CD14-positive monocyte (primary cell): ENCODE measurements around the gene ACSS3. TPM values are rescaled to one million over a fixed set of nuclear protein-coding genes. Genes with fewer than 3 reads are reported as not detected.

Experiments
- DNase-seq, 3 donors: peaks; one replicate each; pipeline ENCODE4 v3.0.0-alpha.2; 2011 to 2022
- H2AFZ ChIP-seq: 2 replicates; pipeline ENCODE4 v1.6.0; 2012; ENCODE audit warnings: mild to moderate bottlenecking, low read depth, low read length, inconsistent platforms; ENCODE audit not compliant: insufficient read depth, poor library complexity, severe bottlenecking
- H3K27ac ChIP-seq, 2 donors: 1 replicate in 1 of 2; 2 replicates in 1 of 2; pipeline ENCODE4 v1.5.1; 2012 to 2013; ENCODE audit warnings: low read length in 2 of 2, control low read depth in 1 of 2, inconsistent platforms in 1 of 2, low read depth in 1 of 2, mild to moderate bottlenecking in 1 of 2
- H3K27me3 ChIP-seq, 2 donors: one replicate each; pipeline versions ENCODE4 v1.6.0 to v1.6.1; 2011 to 2013; ENCODE audit warnings: low read length in 2 of 2; ENCODE audit not compliant: control insufficient read depth in 2 of 2, insufficient read depth in 2 of 2
- H3K36me3 ChIP-seq, 2 donors: replicated peaks in 1 of 2; 1 replicate in 1 of 2; 2 replicates in 1 of 2; pipeline versions ENCODE4 v1.5.1 to v1.6.1; 2012 to 2013; ENCODE audit warnings: low read length in 2 of 2, control low read depth in 1 of 2, inconsistent platforms in 1 of 2, mild to moderate bottlenecking in 1 of 2; ENCODE audit not compliant: insufficient read depth in 2 of 2, control insufficient read depth in 1 of 2
- H3K4me1 ChIP-seq, 2 donors: 1 replicate in 1 of 2; 2 replicates in 1 of 2; pipeline versions ENCODE4 v1.5.1 to v1.6.1; 2012 to 2013; ENCODE audit warnings: low read length in 2 of 2, control low read depth in 1 of 2, inconsistent platforms in 1 of 2, mild to moderate bottlenecking in 1 of 2, moderate library complexity in 1 of 2; ENCODE audit not compliant: insufficient read depth in 2 of 2, control insufficient read depth in 1 of 2
- H3K4me2 ChIP-seq: replicated peaks from 2 replicates; pipeline ENCODE3; 2012; ENCODE audit warnings: low read length, moderate library complexity, mild to moderate bottlenecking; ENCODE audit not compliant: poor library complexity, severe bottlenecking; ENCODE audit errors: extremely low read depth
- H3K4me3 ChIP-seq, 3 experiments: fragments of 200-600 bp in 1 of 3; sonication (generic) in 1 of 3; replicated peaks in 1 of 3; 1 replicate in 2 of 3; 2 replicates in 1 of 3; pipeline ENCODE4 v1.5.1; 2011 to 2013; ENCODE audit warnings: low read length in 3 of 3, mild to moderate bottlenecking in 3 of 3, control low read depth in 2 of 3, low read depth in 2 of 3, inconsistent platforms in 1 of 3, moderate library complexity in 1 of 3
- H3K79me2 ChIP-seq: 2 replicates; pipeline ENCODE4 v1.6.0; 2012; ENCODE audit warnings: mild to moderate bottlenecking, control low read depth, inconsistent platforms, low read length, moderate library complexity; ENCODE audit not compliant: insufficient read depth
- H3K9ac ChIP-seq: 2 replicates; pipeline ENCODE4 v1.6.0; 2017; ENCODE audit warnings: low read length, mild to moderate bottlenecking; ENCODE audit not compliant: insufficient read depth, poor library complexity, severe bottlenecking
- H3K9me3 ChIP-seq, 2 donors: replicated peaks in 1 of 2; 1 replicate in 1 of 2; 2 replicates in 1 of 2; pipeline versions ENCODE4 v1.5.1 to v1.6.1; 2012 to 2013; ENCODE audit warnings: low read length in 2 of 2, control low read depth in 1 of 2; ENCODE audit not compliant: control insufficient read depth in 1 of 2, insufficient read depth in 1 of 2
- H4K20me1 ChIP-seq: 2 replicates; pipeline ENCODE4 v1.6.0; 2012; ENCODE audit warnings: mild to moderate bottlenecking, low read length, control low read depth, moderate library complexity; ENCODE audit not compliant: insufficient read depth
- H3K27ac Mint-ChIP-seq, 7 donors: one replicate each; pipeline ENCODE4 v1.8.0; 2020; ENCODE audit warnings: mild to moderate bottlenecking in 7 of 7, mixed read lengths in 7 of 7, moderate library complexity in 6 of 7, inconsistent platforms in 2 of 7
- H3K27me3 Mint-ChIP-seq, 3 donors: one replicate each; pipeline ENCODE4 v1.8.0; 2021 to 2022; ENCODE audit warnings: low read depth in 3 of 3, mild to moderate bottlenecking in 3 of 3, mixed read lengths in 3 of 3, moderate library complexity in 3 of 3, inconsistent platforms in 1 of 3
- H3K36me3 Mint-ChIP-seq, 2 donors: one replicate each; pipeline ENCODE4 v1.8.0; 2020; ENCODE audit warnings: mixed read lengths in 2 of 2, inconsistent platforms in 1 of 2, mild to moderate bottlenecking in 1 of 2
- H3K4me1 Mint-ChIP-seq: one replicate; pipeline ENCODE4 v1.8.0; 2020; ENCODE audit warnings: mild to moderate bottlenecking, mixed read lengths
- H3K4me3 Mint-ChIP-seq, 2 donors: one replicate each; pipeline ENCODE4 v1.8.0; 2020; ENCODE audit warnings: mild to moderate bottlenecking in 2 of 2, mixed read lengths in 2 of 2, moderate library complexity in 1 of 2
- H3K9me3 Mint-ChIP-seq, 7 donors: one replicate each; pipeline ENCODE4 v1.8.0; 2020 to 2022; ENCODE audit warnings: mixed read lengths in 7 of 7, mild to moderate bottlenecking in 6 of 7, moderate library complexity in 6 of 7, inconsistent platforms in 2 of 7
- CTCF ChIP-seq: fragments of 200-600 bp; IDR thresholded peaks from one replicate; pipeline ENCODE4 v1.8.0; 2022; ENCODE audit warnings: antibody characterized with exemption, mild to moderate bottlenecking
- WGBS: methylation state at CpG from one replicate; pipeline ENCODE4 v1.1.5; 2013; ENCODE audit warnings: missing lambda C conversion rate; ENCODE audit not compliant: insufficient coverage; 5-methylcytosine and 5-hydroxymethylcytosine counted together
- intact Hi-C, 2 donors: fragments of 100-400 bp; cut with micrococcal nuclease; formaldehyde crosslinking; loops; one replicate each; pipeline versions ENCODE4 v1.15.0 to v1.15.1; 2023
- polyA plus RNA-seq, 3 donors: library from polyadenylated mRNA; depleted of rRNA in 1 of 3; unstranded in 2 of 3; stranded (reverse) in 1 of 3; fragments of 300-500 nt in 2 of 3; fragments of >200 nt in 1 of 3; fragmentation: Illumina TruSeq in 2 of 3; gene quantifications; 1 replicate in 2 of 3; 2 replicates in 1 of 3; pipeline ENCODE4 v1.2.3, GENCODE V29; 2012 to 2021

Gene ACSS3
- polyA plus RNA-seq, 3 donors, result 0.09 to 0.16 TPM; not detected in 1

- Histone ChIP-seq H3K27me3 (no peaks in the 10 kb centered on the region), H3K79me2 (no peaks in the 10 kb centered on the region), H3K4me3 (no peak overlapping the region), H3K27ac (no peak overlapping the region), H3K4me2 (no peak overlapping the region), H3K9me3 (no peaks in the 10 kb centered on the region), H3K4me1 (no peaks in the 10 kb centered on the region), H2AFZ (no peak overlapping the region), H4K20me1 (no peaks in the 10 kb centered on the region), H3K9ac (no peak overlapping the region), H3K36me3 (no peaks in the 10 kb centered on the region)
- WGBS, result no CpG with 5 or more reads among the region's 2 CpGs
- peaks cover 0 to 3% (median 2%) of the 10 kb centered on the region in 7 donors for H3K9me3 Mint-ChIP-seq
- no peaks in the 10 kb centered on the region for H3K4me1 Mint-ChIP-seq
- no peak overlapping the region for H3K27ac Mint-ChIP-seq
- intact Hi-C loops, result no loop called here
- TF ChIP-seq CTCF, result no peak
- H3K36me3 Mint-ChIP-seq, result no peaks in the 10 kb centered on the region
- no peak overlapping the region for H3K4me3 Mint-ChIP-seq
- peaks cover 0 to 2% (median 0%) of the 10 kb centered on the region in 3 donors for H3K27me3 Mint-ChIP-seq
- DNase-seq, result no peak
Observed at GRCh38 chr12:81245458-81245857, 167.6 kb downstream of the ACSS3 start.

- Mint-ChIP-seq H3K36me3 (no peaks in the 10 kb centered on the region), H3K27me3 (peaks cover 0 to 2% (median 0%) of the 10 kb centered on the region in 3 donors), H3K4me1 (no peaks in the 10 kb centered on the region), H3K4me3 (no peak overlapping the region), H3K27ac (no peak overlapping the region), H3K9me3 (peaks cover 0 to 3% (median 2%) of the 10 kb centered on the region in 7 donors)
- no peaks in the 10 kb centered on the region for H4K20me1 ChIP-seq
- TF ChIP-seq CTCF, result no peak
- no peaks in the 10 kb centered on the region for H3K79me2 ChIP-seq
- H2AFZ ChIP-seq, result no peak overlapping the region
- H3K36me3 ChIP-seq, result no peaks in the 10 kb centered on the region
- H3K9ac ChIP-seq, result no peak overlapping the region
- H3K27me3 ChIP-seq, result no peaks in the 10 kb centered on the region
- WGBS, result 78% methylated on average over 2 of the region's 4 CpGs
- no peak overlapping the region for H3K4me2 ChIP-seq
- no peak for DNase-seq
- H3K9me3 ChIP-seq, result no peaks in the 10 kb centered on the region
- no peak overlapping the region for H3K27ac ChIP-seq
- intact Hi-C loops, result no loop called here
- no peak overlapping the region for H3K4me3 ChIP-seq
- no peaks in the 10 kb centered on the region for H3K4me1 ChIP-seq
Observed at GRCh38 chr12:81245907-81246570, 168.2 kb downstream of the ACSS3 start.
